HepG2 (cell line): ENCODE results near the gene CAPN13. TPM values are rescaled to one million over a fixed set of nuclear protein-coding genes. Genes with fewer than 3 reads are reported as not detected.
"Not testable (repeated sequence)": the region's sequence is repeated elsewhere in the genome, so short reads cannot be mapped to it uniquely, and the experiment has no call there.

Experiments
- ATAC-seq: fragments of 200-7000 bp; cut with Tn5 transposase; 3 replicates; pipeline ENCODE4 v1.9.1; 2020; ENCODE audit warnings: mild to moderate bottlenecking, moderate library complexity
- BruUV-seq: library from RNA; stranded (reverse); fragments of 400-500 nt; replicated peaks from 2 replicates; lab custom pipeline; 2021; lab: Mats Ljungman, UMichigan
- CTCF ChIA-PET: fragments of 300-600 bp; formaldehyde crosslinking; extraction: SDS; loops from one replicate; lab custom pipeline; 2021; ENCODE audit warnings: low total read pairs, inconsistent platforms, low intra/inter-chr PET ratio; lab: Yijun Ruan, JAX
- POLR2A ChIA-PET: fragments of 350-600 bp; sonication (Branson Sonifier 250); formaldehyde crosslinking; loops from one replicate; lab custom pipeline; 2020; ENCODE audit warnings: antibody characterized with exemption, inconsistent platforms; lab: Yijun Ruan, JAX
- DNase-seq: peaks from one replicate; pipeline ENCODE4 v3.0.0-alpha.2; 2015; ENCODE audit warnings: low spot score
- FAIRE-seq: peaks from 3 replicates; lab custom pipeline; 2011; peaks lifted over from hg19 to GRCh38; lab: Jason Lieb, UNC
- H2AFZ ChIP-seq: one replicate; pipeline ENCODE4 v1.6.1; 2011; ENCODE audit warnings: low read length, inconsistent platforms
- H3K27ac ChIP-seq: fragments of 300-600 bp; 3 replicates; pipeline ENCODE4 v1.8.0; 2011; ENCODE audit warnings: mixed run types, mild to moderate bottlenecking, mixed read lengths, low read length, inconsistent platforms; ENCODE audit not compliant: insufficient read depth; ENCODE audit errors: extremely low read length
- H3K27me3 ChIP-seq, 2 experiments: fragments of 200-600 bp in 1 of 2; 2 replicates in 1 of 2; 3 replicates in 1 of 2; pipeline versions ENCODE4 v1.6.0 to v1.8.0; 2011; ENCODE audit warnings: low read length in 2 of 2, mild to moderate bottlenecking in 2 of 2, moderate library complexity in 2 of 2, inconsistent platforms in 1 of 2; ENCODE audit not compliant: insufficient read depth in 2 of 2, control insufficient read depth in 1 of 2
- H3K36me3 ChIP-seq, 2 experiments: fragments of 200-600 bp in 1 of 2; replicated peaks in 1 of 2; 2 replicates in 1 of 2; 3 replicates in 1 of 2; pipeline versions ENCODE4 v1.5.1 to v1.8.0; 2011; ENCODE audit warnings: low read length in 2 of 2, inconsistent platforms in 1 of 2; ENCODE audit not compliant: insufficient read depth in 2 of 2, control insufficient read depth in 1 of 2
- H3K4me1 ChIP-seq: 2 replicates; pipeline ENCODE4 v1.5.1; 2012; ENCODE audit warnings: low read length, inconsistent platforms; ENCODE audit not compliant: insufficient read depth
- H3K4me2 ChIP-seq: 2 replicates; pipeline ENCODE4 v1.6.0; 2011; ENCODE audit warnings: low read depth, low read length, inconsistent platforms
- H3K4me3 ChIP-seq, 3 experiments: fragments of 200-600 bp in 1 of 3; sonication (generic), shearing (Covaris generic) in 1 of 3; replicated peaks in 1 of 3; 2 replicates each; pipeline ENCODE4 v1.5.1; 2011 to 2016; ENCODE audit warnings: low read length in 3 of 3, inconsistent platforms in 2 of 3, low read depth in 2 of 3, mild to moderate bottlenecking in 2 of 3, control low read depth in 1 of 3, mixed read lengths in 1 of 3; ENCODE audit not compliant: insufficient read depth in 1 of 3
- H3K79me2 ChIP-seq: one replicate; pipeline ENCODE4 v1.6.1; 2011; ENCODE audit warnings: low read length, inconsistent platforms; ENCODE audit not compliant: insufficient read depth
- H3K9ac ChIP-seq: 2 replicates; pipeline ENCODE4 v1.6.0; 2011; ENCODE audit warnings: mild to moderate bottlenecking, low read depth, low read length, inconsistent platforms; ENCODE audit not compliant: insufficient read depth
- H3K9me3 ChIP-seq: 2 replicates; pipeline ENCODE4 v1.5.1; 2012; ENCODE audit warnings: mild to moderate bottlenecking, low read length
- H4K20me1 ChIP-seq: 2 replicates; pipeline ENCODE4 v1.6.0; 2011; ENCODE audit warnings: inconsistent platforms, mild to moderate bottlenecking, low read length, moderate library complexity; ENCODE audit not compliant: insufficient read depth
- ZNF7 ChIP-seq: IDR thresholded peaks from 2 replicates; pipeline ENCODE4 v1.6.1; 2016; ENCODE audit warnings: missing biosample characterization, missing genetic modification reagents
- WGBS: methylation state at CpG from one replicate; pipeline ENCODE4 v1.1.6; 2017; ENCODE audit warnings: low lambda C conversion rate; 5-methylcytosine and 5-hydroxymethylcytosine counted together
- in situ Hi-C: cut with HindIII; loops from 2 replicates; pipeline ENCODE4 v1.10.0; 2017; ENCODE audit warnings: low pct_unique_long_range_greater_than_20kb; ENCODE audit not compliant: extremely low pct_ligation_motif_present
- intact Hi-C: fragments of 100-400 bp; cut with micrococcal nuclease; formaldehyde crosslinking; loops from one replicate; pipeline ENCODE4 v1.10.0; 2022; ENCODE audit not compliant: unreplicated experiment
- polyA plus RNA-seq, 8 experiments: library from polyadenylated mRNA; depleted of rRNA in 3 of 8; stranded (reverse) in 7 of 8; unstranded in 1 of 8; fragments of >200 nt; fragmentation: Illumina TruSeq in 4 of 8; extraction: Trizol in 4 of 8; gene quantifications; 2 replicates each; pipeline versions ENCODE4 v1.2.1 to v1.2.3, GENCODE V29; 2011 to 2016; ENCODE audit warnings: low read depth in 4 of 8, missing spikeins in 1 of 8, mixed read lengths in 1 of 8; ENCODE audit not compliant: insufficient read depth in 1 of 8
- total RNA-seq, 5 experiments: library from RNA; depleted of rRNA; stranded (reverse); fragments of >200 nt; fragmentation: Illumina TruSeq; extraction: Trizol; gene quantifications; 2 replicates each; pipeline ENCODE4 v1.2.3, GENCODE V29; 2016; ENCODE audit warnings: low read depth in 1 of 5
- TF ChIP-seq, protein P1 (sequence below): sonication (generic); formaldehyde crosslinking; IDR thresholded peaks from 2 replicates; pipeline ENCODE4 v1.5.0; 2020; ENCODE audit warnings: mild to moderate bottlenecking, missing genetic modification reagents, moderate library complexity
- TF ChIP-seq, protein P2 (sequence below): sonication (generic); formaldehyde crosslinking; IDR thresholded peaks from 2 replicates; pipeline ENCODE4 v1.4.0; 2020; ENCODE audit warnings: missing genetic modification reagents

CAPN13 gene
- total and polyA plus RNA-seq, 2 of the 13 experiments (the other 11 are each of a cell fraction or from before 2014, with no cell fraction given): not detected

DNA sequence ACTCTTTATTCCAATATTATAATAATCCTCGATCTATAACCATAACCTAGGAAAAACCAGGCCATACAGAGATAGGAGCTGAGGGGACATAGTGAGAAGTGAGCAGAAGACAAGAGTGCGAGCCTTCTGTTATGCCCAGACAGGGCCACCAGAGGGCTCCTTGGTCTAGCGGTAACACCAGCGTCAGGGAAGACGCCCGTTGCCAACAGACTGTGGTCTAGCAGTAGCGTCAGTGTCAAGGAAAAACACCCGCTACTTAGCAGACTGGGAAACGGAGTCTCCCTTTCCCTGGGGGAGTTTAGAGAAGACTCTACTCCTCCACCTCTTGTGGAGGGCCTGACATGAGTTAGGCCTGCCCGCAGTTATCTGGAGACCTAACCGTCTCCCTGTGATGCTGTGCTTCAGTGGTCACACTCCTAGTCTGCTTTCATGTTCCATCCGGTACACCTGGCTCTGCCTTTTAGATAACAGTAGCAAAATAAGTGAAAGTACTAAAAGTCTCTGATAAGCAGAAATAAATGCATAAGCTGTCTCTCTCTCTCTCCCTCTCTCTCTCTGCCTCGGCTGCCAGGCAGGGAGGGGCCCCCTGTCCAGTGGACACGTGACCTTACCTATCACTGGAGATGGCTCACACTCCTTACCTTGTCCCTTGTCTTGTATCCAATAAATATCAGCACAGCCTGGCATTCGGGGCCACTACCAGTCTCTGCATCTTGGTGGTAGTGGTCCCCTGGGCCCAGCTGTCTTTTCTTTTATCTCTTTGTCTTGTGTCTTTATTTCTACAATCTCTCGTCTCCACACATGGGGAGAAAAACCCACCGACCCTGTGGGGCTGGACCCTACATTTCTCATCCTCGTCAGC, 109.8 kb downstream of the CAPN13 start:
- in situ Hi-C loops: not testable (repeated sequence)
- peak; percentile 61; the same call in 1 of the 2 replicates for TF ChIP-seq ZNF7 (CRISPR knock-in tag)
- TF ChIP-seq, protein P1, sequence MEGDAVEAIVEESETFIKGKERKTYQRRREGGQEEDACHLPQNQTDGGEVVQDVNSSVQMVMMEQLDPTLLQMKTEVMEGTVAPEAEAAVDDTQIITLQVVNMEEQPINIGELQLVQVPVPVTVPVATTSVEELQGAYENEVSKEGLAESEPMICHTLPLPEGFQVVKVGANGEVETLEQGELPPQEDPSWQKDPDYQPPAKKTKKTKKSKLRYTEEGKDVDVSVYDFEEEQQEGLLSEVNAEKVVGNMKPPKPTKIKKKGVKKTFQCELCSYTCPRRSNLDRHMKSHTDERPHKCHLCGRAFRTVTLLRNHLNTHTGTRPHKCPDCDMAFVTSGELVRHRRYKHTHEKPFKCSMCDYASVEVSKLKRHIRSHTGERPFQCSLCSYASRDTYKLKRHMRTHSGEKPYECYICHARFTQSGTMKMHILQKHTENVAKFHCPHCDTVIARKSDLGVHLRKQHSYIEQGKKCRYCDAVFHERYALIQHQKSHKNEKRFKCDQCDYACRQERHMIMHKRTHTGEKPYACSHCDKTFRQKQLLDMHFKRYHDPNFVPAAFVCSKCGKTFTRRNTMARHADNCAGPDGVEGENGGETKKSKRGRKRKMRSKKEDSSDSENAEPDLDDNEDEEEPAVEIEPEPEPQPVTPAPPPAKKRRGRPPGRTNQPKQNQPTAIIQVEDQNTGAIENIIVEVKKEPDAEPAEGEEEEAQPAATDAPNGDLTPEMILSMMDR (CRISPR knock-in tag): peak; percentile 29; the same call in 1 of the 2 replicates
- TF ChIP-seq, protein P2, sequence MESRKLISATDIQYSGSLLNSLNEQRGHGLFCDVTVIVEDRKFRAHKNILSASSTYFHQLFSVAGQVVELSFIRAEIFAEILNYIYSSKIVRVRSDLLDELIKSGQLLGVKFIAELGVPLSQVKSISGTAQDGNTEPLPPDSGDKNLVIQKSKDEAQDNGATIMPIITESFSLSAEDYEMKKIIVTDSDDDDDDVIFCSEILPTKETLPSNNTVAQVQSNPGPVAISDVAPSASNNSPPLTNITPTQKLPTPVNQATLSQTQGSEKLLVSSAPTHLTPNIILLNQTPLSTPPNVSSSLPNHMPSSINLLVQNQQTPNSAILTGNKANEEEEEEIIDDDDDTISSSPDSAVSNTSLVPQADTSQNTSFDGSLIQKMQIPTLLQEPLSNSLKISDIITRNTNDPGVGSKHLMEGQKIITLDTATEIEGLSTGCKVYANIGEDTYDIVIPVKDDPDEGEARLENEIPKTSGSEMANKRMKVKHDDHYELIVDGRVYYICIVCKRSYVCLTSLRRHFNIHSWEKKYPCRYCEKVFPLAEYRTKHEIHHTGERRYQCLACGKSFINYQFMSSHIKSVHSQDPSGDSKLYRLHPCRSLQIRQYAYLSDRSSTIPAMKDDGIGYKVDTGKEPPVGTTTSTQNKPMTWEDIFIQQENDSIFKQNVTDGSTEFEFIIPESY (CRISPR knock-in tag): peak; percentile 97
- TF ChIP-seq, all 625 proteins: peak for 3; not testable (repeated sequence) for 622
- ATAC-seq, H3K9ac ChIP-seq, H3K27ac ChIP-seq, H3K36me3 ChIP-seq, BruUV-seq, H3K27me3 ChIP-seq, POLR2A ChIA-PET, H3K4me2 ChIP-seq, DNase-seq, H3K4me1 ChIP-seq, H2AFZ ChIP-seq, intact Hi-C loops, H3K4me3 ChIP-seq, H4K20me1 ChIP-seq, H3K79me2 ChIP-seq, FAIRE-seq: not testable (repeated sequence)
- 47% methylated on average over 18 of the region's 18 CpGs for WGBS
- H3K9me3 ChIP-seq: peaks cover 33% of the 10 kb centered on the region
- CTCF ChIA-PET: interaction anchor here (1.3 kb wide), 2 partner anchors 9 to 14 kb away, joined by 3 read pairs; no protein-coding TSS in a partner anchor
